Esophagus muscularis mucosa (tissue), 4 donors: ENCODE measurements around the gene VKORC1. TPM values are rescaled to one million over a fixed set of nuclear protein-coding genes. Genes with fewer than 3 reads are reported as not detected.
"Not testable (repeated sequence)": the region's sequence is repeated elsewhere in the genome, so short reads cannot be mapped to it uniquely, and the experiment has no call there.

Source experiments
- DNase-seq: peaks from one replicate; pipeline ENCODE4 v3.0.0-alpha.2; 2017; ENCODE audit errors: extremely low spot score
- H3K27ac ChIP-seq, 4 donors: fragments of 200-600 bp; sonication (generic); replicated peaks in 1 of 4; 1 replicate in 3 of 4; 2 replicates in 1 of 4; pipeline ENCODE4 v1.5.1; 2016 to 2019; ENCODE audit warnings: mild to moderate bottlenecking in 1 of 4
- H3K27me3 ChIP-seq, 4 donors: fragments of 200-600 bp; sonication (generic); one replicate each; pipeline versions ENCODE4 v1.5.1 to v1.6.0; 2016 to 2019
- H3K36me3 ChIP-seq, 4 donors: fragments of 200-600 bp; sonication (generic); one replicate each; pipeline ENCODE4 v1.5.1; 2016 to 2019
- H3K4me1 ChIP-seq, 4 donors: fragments of 200-600 bp; sonication (generic); one replicate each; pipeline ENCODE4 v1.5.1; 2016 to 2019
- H3K4me3 ChIP-seq, 4 donors: fragments of 200-600 bp; sonication (generic); 1 replicate in 2 of 4; 2 replicates in 2 of 4; pipeline ENCODE4 v1.5.1; 2016 to 2019; ENCODE audit warnings: mild to moderate bottlenecking in 4 of 4, moderate library complexity in 1 of 4
- H3K9me3 ChIP-seq, 4 donors: fragments of 200-600 bp; sonication (generic); 1 replicate in 3 of 4; 2 replicates in 1 of 4; pipeline ENCODE4 v1.5.1; 2016 to 2019
- EP300 ChIP-seq: sonication (generic); formaldehyde crosslinking; IDR thresholded peaks from one replicate; pipeline ENCODE4 v1.6.1; 2017; ENCODE audit warnings: antibody characterized with exemption
- POLR2A ChIP-seq: fragments of 450-650 bp; IDR thresholded peaks from one replicate; pipeline ENCODE4 v1.6.1; 2017; ENCODE audit warnings: antibody characterized with exemption, moderate library complexity, mild to moderate bottlenecking, low read depth
- POLR2AphosphoS5 ChIP-seq, 2 donors: sonication (generic); formaldehyde crosslinking; IDR thresholded peaks; one replicate each; pipeline ENCODE4 v1.6.1; 2017; ENCODE audit warnings: antibody characterized with exemption in 2 of 2
- WGBS: methylation state at CpG from one replicate; pipeline ENCODE4 v1.1.5; 2018; 5-methylcytosine and 5-hydroxymethylcytosine counted together
- intact Hi-C: fragments of 100-400 bp; cut with DNase I; formaldehyde crosslinking; loops from one replicate; pipeline ENCODE4 v1.15.1; 2023
- total RNA-seq, 4 donors: library from RNA; depleted of rRNA; stranded (reverse); fragments of >200 nt; gene quantifications; one replicate each; pipeline versions ENCODE4 v1.1.0 to v1.2.1, GENCODE V29; 2016
- TF ChIP-seq, protein P1 (sequence below), 3 experiments: fragments of 200-600 bp in 2 of 3; fragments of 450-650 bp in 1 of 3; sonication (generic) in 2 of 3; IDR thresholded peaks; one replicate each; pipeline ENCODE4 v1.5.1; 2017 to 2019; ENCODE audit warnings: antibody characterized with exemption in 3 of 3, mild to moderate bottlenecking in 2 of 3, moderate library complexity in 1 of 3

Gene VKORC1
- total RNA-seq, 4 donors from 2014 or later = 81.4 to 122 (median 108) TPM

GRCh38 chr16:31141489-31142108 is 47.0 kb upstream of the VKORC1 start:
- Histone ChIP-seq H3K27me3 (peaks cover 0 to 2% (median 0%) of the 10 kb centered on the region in 4 donors), H3K27ac (peak overlapping the region; percentile 79 to 85 (median 81)), H3K4me1 (peaks cover 18 to 27% (median 23%) of the 10 kb centered on the region in 4 donors), H3K4me3 (peak overlapping the region; percentile 44 to 63 (median 58)), H3K9me3 (no peaks in the 10 kb centered on the region), H3K36me3 (no peaks in the 10 kb centered on the region)
- intact Hi-C loops = loop anchor here (5.0 kb wide), 2 partner anchors 34 to 154 kb away; partner anchors contain the start of genes BCKDK and HSD3B7
- WGBS = 32% methylated on average over 10 of the region's 10 CpGs
- TF ChIP-seq POLR2AphosphoS5 (IDR thresholded peaks at IDR 0.05) = no peak
- no peak for TF ChIP-seq POLR2A
- no peak for TF ChIP-seq EP300
- TF ChIP-seq, protein P1, sequence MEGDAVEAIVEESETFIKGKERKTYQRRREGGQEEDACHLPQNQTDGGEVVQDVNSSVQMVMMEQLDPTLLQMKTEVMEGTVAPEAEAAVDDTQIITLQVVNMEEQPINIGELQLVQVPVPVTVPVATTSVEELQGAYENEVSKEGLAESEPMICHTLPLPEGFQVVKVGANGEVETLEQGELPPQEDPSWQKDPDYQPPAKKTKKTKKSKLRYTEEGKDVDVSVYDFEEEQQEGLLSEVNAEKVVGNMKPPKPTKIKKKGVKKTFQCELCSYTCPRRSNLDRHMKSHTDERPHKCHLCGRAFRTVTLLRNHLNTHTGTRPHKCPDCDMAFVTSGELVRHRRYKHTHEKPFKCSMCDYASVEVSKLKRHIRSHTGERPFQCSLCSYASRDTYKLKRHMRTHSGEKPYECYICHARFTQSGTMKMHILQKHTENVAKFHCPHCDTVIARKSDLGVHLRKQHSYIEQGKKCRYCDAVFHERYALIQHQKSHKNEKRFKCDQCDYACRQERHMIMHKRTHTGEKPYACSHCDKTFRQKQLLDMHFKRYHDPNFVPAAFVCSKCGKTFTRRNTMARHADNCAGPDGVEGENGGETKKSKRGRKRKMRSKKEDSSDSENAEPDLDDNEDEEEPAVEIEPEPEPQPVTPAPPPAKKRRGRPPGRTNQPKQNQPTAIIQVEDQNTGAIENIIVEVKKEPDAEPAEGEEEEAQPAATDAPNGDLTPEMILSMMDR (IDR thresholded peaks at IDR 0.05) = no peak
- no peak for DNase-seq

GRCh38 chr16:31141071-31141469 is 46.5 kb upstream of the VKORC1 start:
- H3K9me3 ChIP-seq, H3K27me3 ChIP-seq, H3K4me3 ChIP-seq, H3K36me3 ChIP-seq, DNase-seq: not testable (repeated sequence)
- intact Hi-C loops = loop anchor here (5.0 kb wide), 2 partner anchors 34 to 154 kb away; partner anchors contain the start of genes BCKDK and HSD3B7
- 92% methylated on average over 9 of the region's 9 CpGs for WGBS
- peaks cover 18 to 27% (median 23%) of the 10 kb centered on the region in 4 donors for H3K4me1 ChIP-seq
- peak overlapping the region; percentile 79 to 85 (median 81) for H3K27ac ChIP-seq

GRCh38 chr16:31138621-31139578 is 44.3 kb upstream of the VKORC1 start:
- DNase-seq = no peak
- 54% methylated on average over 21 of the region's 27 CpGs for whole genome bisulfite sequencing
- H3K36me3 ChIP-seq = no peaks in the 10 kb centered on the region
- H3K9me3 ChIP-seq = no peaks in the 10 kb centered on the region
- H3K4me1 ChIP-seq = peaks cover 29 to 36% (median 30%) of the 10 kb centered on the region in 4 donors
- TF ChIP-seq, protein P1 (IDR thresholded peaks at IDR 0.05) = no peak
- no peak for TF ChIP-seq POLR2A
- TF ChIP-seq POLR2AphosphoS5 (IDR thresholded peaks at IDR 0.05) = peak; percentile 25 to 46
- TF ChIP-seq EP300 = no peak
- intact Hi-C loops = no loop called here
- peak overlapping the region in 3 of 4 donors; percentile 2 to 17 (median 14) for H3K4me3 ChIP-seq
- peaks cover 0 to 25% (median 1%) of the 10 kb centered on the region in 4 donors for H3K27me3 ChIP-seq
- peak overlapping the region; percentile 7 to 42 (median 31) for H3K27ac ChIP-seq

GRCh38 chr16:31136822-31137499 is 42.4 kb upstream of the VKORC1 start:
- Histone ChIP-seq H3K27me3 (peaks cover 0 to 25% (median 1%) of the 10 kb centered on the region in 4 donors), H3K4me1 (peaks cover 21 to 28% (median 24%) of the 10 kb centered on the region in 4 donors), H3K36me3 (peaks cover 0 to 15% (median 11%) of the 10 kb centered on the region in 4 donors)
- H3K27ac ChIP-seq, intact Hi-C loops, DNase-seq, H3K9me3 ChIP-seq, H3K4me3 ChIP-seq: not testable (repeated sequence)
- WGBS = 86% methylated on average over 20 of the region's 20 CpGs

- H3K4me1 ChIP-seq = peaks cover 14 to 22% (median 18%) of the 10 kb centered on the region in 4 donors
- peaks cover 6 to 21% (median 17%) of the 10 kb centered on the region in 4 donors for H3K36me3 ChIP-seq
- no peak overlapping the region for H3K27ac ChIP-seq
- no peak overlapping the region for H3K4me3 ChIP-seq
- peaks cover 0 to 25% (median 1%) of the 10 kb centered on the region in 4 donors for H3K27me3 ChIP-seq
- no peak for TF ChIP-seq POLR2A
- no peak for TF ChIP-seq POLR2AphosphoS5 (IDR thresholded peaks at IDR 0.05)
- TF ChIP-seq, protein P1 (IDR thresholded peaks at IDR 0.05) = no peak
- no peak for TF ChIP-seq EP300
- no peak for DNase-seq
- intact Hi-C loops = no loop called here
- 82% methylated on average over 4 of the region's 6 CpGs for WGBS
- H3K9me3 ChIP-seq = no peaks in the 10 kb centered on the region
Observed at GRCh38 chr16:31136287-31136662, 41.7 kb upstream of the VKORC1 start.
